Thoracic aorta (tissue), 2 donors: ENCODE measurements around the gene ANKS1A. TPM values are rescaled to one million over a fixed set of nuclear protein-coding genes. Genes with fewer than 3 reads are reported as not detected.

Source experiments
- ATAC-seq: fragments of 150-250 bp; one replicate; pipeline ENCODE4 v1.8.0; 2017; ENCODE audit warnings: low read depth; ENCODE audit not compliant: insufficient number of reproducible peaks, low FRiP score
- DNase-seq: peaks from one replicate; pipeline ENCODE4 v3.0.0-alpha.2; 2020; ENCODE audit warnings: low spot score
- H3K27ac ChIP-seq, 2 donors: fragments of 200-600 bp; sonication (generic); 1 replicate in 1 of 2; 2 replicates in 1 of 2; pipeline ENCODE4 v1.5.1; 2016; ENCODE audit warnings: mild to moderate bottlenecking in 2 of 2, moderate library complexity in 2 of 2
- H3K27me3 ChIP-seq: fragments of 200-600 bp; sonication (generic); replicated peaks from 2 replicates; pipeline ENCODE4 v1.6.0; 2016; ENCODE audit warnings: mild to moderate bottlenecking; ENCODE audit not compliant: insufficient read depth
- H3K36me3 ChIP-seq: fragments of 200-600 bp; sonication (generic); one replicate; pipeline ENCODE4 v1.5.1; 2016
- H3K4me1 ChIP-seq, 2 donors: fragments of 200-600 bp; sonication (generic); 1 replicate in 1 of 2; 2 replicates in 1 of 2; pipeline versions ENCODE4 v1.5.1 to v1.6.0; 2016; ENCODE audit warnings: low read depth in 2 of 2, mild to moderate bottlenecking in 1 of 2; ENCODE audit not compliant: control insufficient read depth in 1 of 2
- H3K4me3 ChIP-seq: fragments of 200-600 bp; sonication (generic); 2 replicates; pipeline ENCODE4 v1.5.1; 2016; ENCODE audit warnings: mild to moderate bottlenecking
- H3K9me3 ChIP-seq: fragments of 200-600 bp; sonication (generic); 2 replicates; pipeline ENCODE4 v1.5.1; 2016
- total RNA-seq, 2 donors: library from RNA; depleted of rRNA; stranded (reverse); fragments of >200 nt; gene quantifications; one replicate each; pipeline versions ENCODE4 v1.1.0 to v1.2.3, GENCODE V29; 2016
- TF ChIP-seq, protein P1 (sequence below): fragments of 200-600 bp; sonication (generic); IDR thresholded peaks from one replicate; pipeline ENCODE4 v1.5.1; 2019; ENCODE audit warnings: antibody characterized with exemption

The ANKS1A gene
- total RNA-seq, 2 donors from 2014 or later, result 37.9 to 55.4 TPM

DNA sequence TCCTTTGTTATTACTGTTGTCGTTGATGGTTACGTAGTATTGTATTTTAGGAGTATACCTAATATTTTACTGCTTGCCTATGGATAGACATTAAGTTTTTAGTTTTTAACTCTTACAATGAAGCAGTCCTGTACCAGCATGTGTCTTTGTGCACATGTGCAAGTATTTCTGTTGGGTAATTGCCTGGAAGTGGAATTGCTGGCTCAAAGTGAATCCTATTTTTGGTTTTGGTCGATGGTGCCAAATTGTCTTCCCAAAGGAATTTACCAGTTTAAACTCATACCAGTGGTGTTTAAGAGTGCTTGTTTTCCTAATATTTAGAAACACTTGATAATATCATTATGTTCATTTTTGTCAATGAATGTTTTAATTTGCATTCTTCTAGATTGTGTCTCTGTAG lies 75.5 kb downstream of the ANKS1A start:
- no peaks in the 10 kb centered on the region for H3K27me3 ChIP-seq
- ATAC-seq, result no peak
- no peaks in the 10 kb centered on the region for H3K9me3 ChIP-seq
- TF ChIP-seq, protein P1, sequence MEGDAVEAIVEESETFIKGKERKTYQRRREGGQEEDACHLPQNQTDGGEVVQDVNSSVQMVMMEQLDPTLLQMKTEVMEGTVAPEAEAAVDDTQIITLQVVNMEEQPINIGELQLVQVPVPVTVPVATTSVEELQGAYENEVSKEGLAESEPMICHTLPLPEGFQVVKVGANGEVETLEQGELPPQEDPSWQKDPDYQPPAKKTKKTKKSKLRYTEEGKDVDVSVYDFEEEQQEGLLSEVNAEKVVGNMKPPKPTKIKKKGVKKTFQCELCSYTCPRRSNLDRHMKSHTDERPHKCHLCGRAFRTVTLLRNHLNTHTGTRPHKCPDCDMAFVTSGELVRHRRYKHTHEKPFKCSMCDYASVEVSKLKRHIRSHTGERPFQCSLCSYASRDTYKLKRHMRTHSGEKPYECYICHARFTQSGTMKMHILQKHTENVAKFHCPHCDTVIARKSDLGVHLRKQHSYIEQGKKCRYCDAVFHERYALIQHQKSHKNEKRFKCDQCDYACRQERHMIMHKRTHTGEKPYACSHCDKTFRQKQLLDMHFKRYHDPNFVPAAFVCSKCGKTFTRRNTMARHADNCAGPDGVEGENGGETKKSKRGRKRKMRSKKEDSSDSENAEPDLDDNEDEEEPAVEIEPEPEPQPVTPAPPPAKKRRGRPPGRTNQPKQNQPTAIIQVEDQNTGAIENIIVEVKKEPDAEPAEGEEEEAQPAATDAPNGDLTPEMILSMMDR, result no peak
- no peak for DNase-seq
- no peak overlapping the region for H3K4me3 ChIP-seq
- H3K27ac ChIP-seq, result no peak overlapping the region
- no peaks in the 10 kb centered on the region for H3K36me3 ChIP-seq
- H3K4me1 ChIP-seq, result peaks cover 0 to 22% of the 10 kb centered on the region in 2 donors

DNA sequence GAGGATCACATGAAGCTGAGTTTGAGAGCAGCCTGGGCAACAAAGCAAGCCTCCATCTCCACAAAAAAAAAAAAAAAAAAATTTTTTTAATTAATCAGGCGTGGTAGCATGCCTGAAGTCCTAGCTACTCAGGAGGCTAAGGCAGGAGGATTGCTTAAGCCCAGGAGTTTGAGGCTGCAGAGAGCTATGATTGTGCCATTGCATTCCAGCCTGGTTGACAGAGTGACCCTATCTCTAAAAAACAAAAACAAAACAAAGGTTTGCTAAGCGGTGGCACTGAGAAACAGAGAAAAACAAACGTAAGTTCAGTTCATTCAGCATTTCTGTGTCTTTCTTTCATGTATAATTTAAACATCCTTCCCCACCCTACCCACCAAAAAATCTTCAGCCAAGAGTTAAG lies 78.4 kb downstream of the ANKS1A start:
- Histone ChIP-seq H3K9me3 (no peaks in the 10 kb centered on the region), H3K27me3 (no peaks in the 10 kb centered on the region), H3K4me3 (no peak overlapping the region), H3K4me1 (peaks cover 0 to 22% of the 10 kb centered on the region in 2 donors), H3K27ac (no peak overlapping the region), H3K36me3 (peaks cover under 1% of the 10 kb centered on the region)
- DNase-seq (no peak), ATAC-seq (no peak)
- TF ChIP-seq, protein P1, result no peak

DNA sequence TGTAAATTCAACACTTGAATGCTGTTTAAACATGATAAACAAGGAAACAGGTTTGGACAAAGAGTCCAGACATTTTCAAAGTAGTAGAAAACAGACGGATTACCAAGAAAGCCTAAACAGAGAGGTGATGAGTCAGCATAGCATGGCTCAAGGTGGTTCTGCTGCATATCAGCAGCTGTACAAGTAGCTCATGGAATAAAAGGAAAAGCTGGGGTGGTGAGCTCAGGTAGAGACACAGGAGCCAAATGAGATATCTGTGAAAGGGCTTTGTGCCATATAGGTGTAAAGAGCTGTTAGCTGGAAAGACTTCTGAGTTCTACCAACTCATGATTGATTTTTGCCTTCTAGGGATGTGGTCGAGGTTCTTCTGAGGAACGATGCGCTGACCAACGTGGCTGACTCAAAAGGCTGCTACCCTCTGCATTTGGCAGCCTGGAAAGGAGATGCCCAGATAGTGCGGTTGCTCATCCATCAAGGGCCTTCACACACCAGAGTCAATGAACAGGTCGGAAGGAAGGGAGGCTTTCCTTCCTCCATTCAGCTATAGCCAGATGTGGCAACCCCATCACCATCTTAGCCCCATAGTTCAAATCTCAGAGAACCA lies 80.7 kb downstream of the ANKS1A start:
- ATAC-seq (no peak), DNase-seq (no peak)
- no peaks in the 10 kb centered on the region for H3K27me3 ChIP-seq
- TF ChIP-seq, protein P1, result no peak
- no peak overlapping the region for H3K27ac ChIP-seq
- H3K36me3 ChIP-seq, result peaks cover 2% of the 10 kb centered on the region
- H3K4me1 ChIP-seq, result peaks cover 0 to 9% of the 10 kb centered on the region in 2 donors
- no peak overlapping the region for H3K4me3 ChIP-seq
- no peaks in the 10 kb centered on the region for H3K9me3 ChIP-seq

DNA sequence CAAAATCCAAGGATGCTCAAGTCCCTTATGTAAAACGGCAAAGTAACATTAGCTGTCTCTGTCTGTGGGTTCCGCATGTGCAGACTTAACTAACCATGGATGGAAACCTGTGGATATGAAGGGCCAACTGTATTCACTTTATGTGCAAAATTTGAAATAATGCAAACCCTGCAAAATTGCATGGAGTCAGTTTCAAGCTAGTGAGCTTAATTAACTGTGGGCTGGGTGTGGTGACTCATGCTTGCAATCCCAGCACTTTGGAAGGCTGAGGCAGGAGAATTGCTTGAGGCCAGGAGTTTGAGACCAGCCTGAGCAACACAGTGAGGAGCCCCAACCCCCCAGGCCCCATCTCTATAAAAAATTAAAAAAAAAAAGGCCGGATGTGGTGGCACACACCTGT lies 81.4 kb downstream of the ANKS1A start:
- no peak for DNase-seq
- Histone ChIP-seq H3K4me3 (no peak overlapping the region), H3K36me3 (peaks cover 2% of the 10 kb centered on the region), H3K27ac (no peak overlapping the region), H3K4me1 (peaks cover 0 to 1% of the 10 kb centered on the region in 2 donors), H3K9me3 (no peaks in the 10 kb centered on the region), H3K27me3 (no peaks in the 10 kb centered on the region)
- TF ChIP-seq, protein P1, result no peak
- ATAC-seq, result no peak

DNA sequence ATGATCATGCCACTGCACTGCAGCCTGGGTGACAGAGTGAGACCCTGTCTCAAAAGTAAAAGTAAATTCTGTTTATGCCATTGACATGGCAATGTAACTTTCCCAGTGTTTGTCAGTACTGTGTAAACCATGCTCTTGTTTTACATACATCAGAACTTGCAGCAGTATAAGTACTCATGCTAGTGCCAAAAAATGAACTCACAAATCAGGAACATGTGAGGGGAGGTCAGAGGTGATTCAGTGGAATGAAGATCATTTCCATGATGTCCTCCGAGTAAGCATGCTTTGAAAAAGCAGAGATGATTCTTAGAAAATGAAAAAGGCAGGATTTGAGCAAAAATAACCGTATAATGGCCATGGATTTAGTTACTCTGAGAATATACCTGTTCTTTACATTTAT lies 81.9 kb downstream of the ANKS1A start:
- no peaks in the 10 kb centered on the region for H3K27me3 ChIP-seq
- no peak overlapping the region for H3K4me3 ChIP-seq
- no peak overlapping the region for H3K27ac ChIP-seq
- no peaks in the 10 kb centered on the region for H3K9me3 ChIP-seq
- DNase-seq, result no peak
- no peaks in the 10 kb centered on the region for H3K4me1 ChIP-seq
- TF ChIP-seq, protein P1, result no peak
- H3K36me3 ChIP-seq, result peaks cover 2% of the 10 kb centered on the region
- no peak for ATAC-seq
